ENCODE results near the gene RRAGD.

Gene RRAGD

DNA sequence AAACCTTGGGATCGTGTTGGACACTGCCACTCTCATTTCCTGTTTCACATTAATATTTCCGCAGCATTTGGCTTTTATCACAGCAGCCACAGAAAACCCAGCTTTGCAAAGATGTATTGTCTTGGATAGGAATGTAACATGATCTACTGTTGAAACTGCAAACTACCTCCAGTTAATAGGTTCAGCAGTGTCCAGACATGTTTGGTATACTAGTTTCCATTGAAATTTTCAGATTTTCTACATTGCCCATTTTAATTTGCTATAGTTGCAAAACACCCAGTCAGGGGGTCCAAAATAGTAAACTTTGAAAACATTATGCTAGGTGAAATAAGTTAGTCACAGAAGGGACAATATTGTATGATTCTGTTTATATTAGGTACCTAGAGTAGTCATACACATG is 24.2 kb upstream of the RRAGD start:
- H3K36me3 ChIP-seq (ENCODE audit: control insufficient read depth in 2 of 2, insufficient read depth in 1 of 2, low read length in 2 of 2): no peaks in the 10 kb centered on the region
- POLR2A ChIA-PET: no interaction called here
- no peak overlapping the region for H3K4me3 ChIP-seq (ENCODE audit: low read depth, low read length)
- peaks cover 24% of the 10 kb centered on the region for H3K4me1 ChIP-seq (ENCODE audit: control insufficient read depth, insufficient read depth, low read length)
- no peaks in the 10 kb centered on the region for H3K9me3 ChIP-seq (ENCODE audit: control insufficient read depth, insufficient read depth, low read depth, low read length)
- CTCF ChIA-PET: interaction anchor here (0.8 to 2.2 kb wide), 6 partner anchors 64 to 202 kb away, joined by 3 to 8 read pairs (median 4); partner anchors contain the start of gene LYRM2
- no peak overlapping the region for H3K27ac ChIP-seq (ENCODE audit: extremely low read depth, low read depth, low read length)
- TF ChIP-seq, protein P1, sequence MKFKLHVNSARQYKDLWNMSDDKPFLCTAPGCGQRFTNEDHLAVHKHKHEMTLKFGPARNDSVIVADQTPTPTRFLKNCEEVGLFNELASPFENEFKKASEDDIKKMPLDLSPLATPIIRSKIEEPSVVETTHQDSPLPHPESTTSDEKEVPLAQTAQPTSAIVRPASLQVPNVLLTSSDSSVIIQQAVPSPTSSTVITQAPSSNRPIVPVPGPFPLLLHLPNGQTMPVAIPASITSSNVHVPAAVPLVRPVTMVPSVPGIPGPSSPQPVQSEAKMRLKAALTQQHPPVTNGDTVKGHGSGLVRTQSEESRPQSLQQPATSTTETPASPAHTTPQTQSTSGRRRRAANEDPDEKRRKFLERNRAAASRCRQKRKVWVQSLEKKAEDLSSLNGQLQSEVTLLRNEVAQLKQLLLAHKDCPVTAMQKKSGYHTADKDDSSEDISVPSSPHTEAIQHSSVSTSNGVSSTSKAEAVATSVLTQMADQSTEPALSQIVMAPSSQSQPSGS (tag by site-specific recombination; IDR thresholded peaks at IDR 0.05; ENCODE audit: low read depth): no peak
- TF ChIP-seq ZBTB17 (tag by site-specific recombination; IDR thresholded peaks at IDR 0.05) (0 out of 2 replicates have a peak, but pooled peaks have one; percentile 16), ZNF366 (tag by site-specific recombination; conservative IDR thresholded peaks at IDR 0.05) (no peak), ZFP69B (tag by site-specific recombination; IDR thresholded peaks at IDR 0.05) (peak; percentile 83), GLIS1 (tag by site-specific recombination; IDR thresholded peaks at IDR 0.05) (no peak), ZNF394 (tag by site-specific recombination; IDR thresholded peaks at IDR 0.05; ENCODE audit: borderline replicate concordance) (no peak), ZNF600 (tag by site-specific recombination; IDR thresholded peaks at IDR 0.05) (peak; percentile 51; the same call in 1 of the 2 replicates), ZNF16 (tag by site-specific recombination; IDR thresholded peaks at IDR 0.05; ENCODE audit: low read depth) (no peak), ZNF354C (tag by site-specific recombination; IDR thresholded peaks at IDR 0.05; ENCODE audit: borderline replicate concordance, low read depth) (no peak), ZNF629 (tag by site-specific recombination; IDR thresholded peaks at IDR 0.05) (no peak), ZNF623 (tag by site-specific recombination; IDR thresholded peaks at IDR 0.05) (no peak), ZNF660 (tag by site-specific recombination; IDR thresholded peaks at IDR 0.05) (0 out of 2 replicates have a peak, but pooled peaks have one; percentile 22), ZNF561 (tag by site-specific recombination; IDR thresholded peaks at IDR 0.05; ENCODE audit: borderline replicate concordance) (no peak), ZNF214 (tag by site-specific recombination; IDR thresholded peaks at IDR 0.05; ENCODE audit: borderline replicate concordance) (no peak), ZNF558 (tag by site-specific recombination; IDR thresholded peaks at IDR 0.05) (0 out of 2 replicates have a peak, but pooled peaks have one; percentile 25), ZNF10 (tag by site-specific recombination; IDR thresholded peaks at IDR 0.05) (no peak), ZNF133 (tag by site-specific recombination; IDR thresholded peaks at IDR 0.05) (no peak), ZNF791 (tag by site-specific recombination; IDR thresholded peaks at IDR 0.05) (0 out of 2 replicates have a peak, but pooled peaks have one; percentile 84), ZNF157 (tag by site-specific recombination; IDR thresholded peaks at IDR 0.05) (peak; percentile 87)
- TF ChIP-seq, protein P2, sequence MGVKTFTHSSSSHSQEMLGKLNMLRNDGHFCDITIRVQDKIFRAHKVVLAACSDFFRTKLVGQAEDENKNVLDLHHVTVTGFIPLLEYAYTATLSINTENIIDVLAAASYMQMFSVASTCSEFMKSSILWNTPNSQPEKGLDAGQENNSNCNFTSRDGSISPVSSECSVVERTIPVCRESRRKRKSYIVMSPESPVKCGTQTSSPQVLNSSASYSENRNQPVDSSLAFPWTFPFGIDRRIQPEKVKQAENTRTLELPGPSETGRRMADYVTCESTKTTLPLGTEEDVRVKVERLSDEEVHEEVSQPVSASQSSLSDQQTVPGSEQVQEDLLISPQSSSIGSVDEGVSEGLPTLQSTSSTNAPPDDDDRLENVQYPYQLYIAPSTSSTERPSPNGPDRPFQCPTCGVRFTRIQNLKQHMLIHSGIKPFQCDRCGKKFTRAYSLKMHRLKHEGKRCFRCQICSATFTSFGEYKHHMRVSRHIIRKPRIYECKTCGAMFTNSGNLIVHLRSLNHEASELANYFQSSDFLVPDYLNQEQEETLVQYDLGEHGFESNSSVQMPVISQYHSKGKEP (tag by site-specific recombination; IDR thresholded peaks at IDR 0.05): peak; percentile 67
- TF ChIP-seq, protein P3, sequence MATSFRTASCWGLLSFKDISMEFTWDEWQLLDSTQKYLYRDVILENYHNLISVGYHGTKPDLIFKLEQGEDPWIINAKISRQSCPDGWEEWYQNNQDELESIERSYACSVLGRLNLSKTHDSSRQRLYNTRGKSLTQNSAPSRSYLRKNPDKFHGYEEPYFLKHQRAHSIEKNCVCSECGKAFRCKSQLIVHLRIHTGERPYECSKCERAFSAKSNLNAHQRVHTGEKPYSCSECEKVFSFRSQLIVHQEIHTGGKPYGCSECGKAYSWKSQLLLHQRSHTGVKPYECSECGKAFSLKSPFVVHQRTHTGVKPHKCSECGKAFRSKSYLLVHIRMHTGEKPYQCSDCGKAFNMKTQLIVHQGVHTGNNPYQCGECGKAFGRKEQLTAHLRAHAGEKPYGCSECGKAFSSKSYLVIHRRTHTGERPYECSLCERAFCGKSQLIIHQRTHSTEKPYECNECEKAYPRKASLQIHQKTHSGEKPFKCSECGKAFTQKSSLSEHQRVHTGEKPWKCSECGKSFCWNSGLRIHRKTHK (tag by site-specific recombination; IDR thresholded peaks at IDR 0.05): no peak
- TF ChIP-seq, protein P4, sequence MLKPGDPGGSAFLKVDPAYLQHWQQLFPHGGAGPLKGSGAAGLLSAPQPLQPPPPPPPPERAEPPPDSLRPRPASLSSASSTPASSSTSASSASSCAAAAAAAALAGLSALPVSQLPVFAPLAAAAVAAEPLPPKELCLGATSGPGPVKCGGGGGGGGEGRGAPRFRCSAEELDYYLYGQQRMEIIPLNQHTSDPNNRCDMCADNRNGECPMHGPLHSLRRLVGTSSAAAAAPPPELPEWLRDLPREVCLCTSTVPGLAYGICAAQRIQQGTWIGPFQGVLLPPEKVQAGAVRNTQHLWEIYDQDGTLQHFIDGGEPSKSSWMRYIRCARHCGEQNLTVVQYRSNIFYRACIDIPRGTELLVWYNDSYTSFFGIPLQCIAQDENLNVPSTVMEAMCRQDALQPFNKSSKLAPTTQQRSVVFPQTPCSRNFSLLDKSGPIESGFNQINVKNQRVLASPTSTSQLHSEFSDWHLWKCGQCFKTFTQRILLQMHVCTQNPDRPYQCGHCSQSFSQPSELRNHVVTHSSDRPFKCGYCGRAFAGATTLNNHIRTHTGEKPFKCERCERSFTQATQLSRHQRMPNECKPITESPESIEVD (tag by site-specific recombination; IDR thresholded peaks at IDR 0.05): peak; percentile 91
- TF ChIP-seq, protein P5, sequence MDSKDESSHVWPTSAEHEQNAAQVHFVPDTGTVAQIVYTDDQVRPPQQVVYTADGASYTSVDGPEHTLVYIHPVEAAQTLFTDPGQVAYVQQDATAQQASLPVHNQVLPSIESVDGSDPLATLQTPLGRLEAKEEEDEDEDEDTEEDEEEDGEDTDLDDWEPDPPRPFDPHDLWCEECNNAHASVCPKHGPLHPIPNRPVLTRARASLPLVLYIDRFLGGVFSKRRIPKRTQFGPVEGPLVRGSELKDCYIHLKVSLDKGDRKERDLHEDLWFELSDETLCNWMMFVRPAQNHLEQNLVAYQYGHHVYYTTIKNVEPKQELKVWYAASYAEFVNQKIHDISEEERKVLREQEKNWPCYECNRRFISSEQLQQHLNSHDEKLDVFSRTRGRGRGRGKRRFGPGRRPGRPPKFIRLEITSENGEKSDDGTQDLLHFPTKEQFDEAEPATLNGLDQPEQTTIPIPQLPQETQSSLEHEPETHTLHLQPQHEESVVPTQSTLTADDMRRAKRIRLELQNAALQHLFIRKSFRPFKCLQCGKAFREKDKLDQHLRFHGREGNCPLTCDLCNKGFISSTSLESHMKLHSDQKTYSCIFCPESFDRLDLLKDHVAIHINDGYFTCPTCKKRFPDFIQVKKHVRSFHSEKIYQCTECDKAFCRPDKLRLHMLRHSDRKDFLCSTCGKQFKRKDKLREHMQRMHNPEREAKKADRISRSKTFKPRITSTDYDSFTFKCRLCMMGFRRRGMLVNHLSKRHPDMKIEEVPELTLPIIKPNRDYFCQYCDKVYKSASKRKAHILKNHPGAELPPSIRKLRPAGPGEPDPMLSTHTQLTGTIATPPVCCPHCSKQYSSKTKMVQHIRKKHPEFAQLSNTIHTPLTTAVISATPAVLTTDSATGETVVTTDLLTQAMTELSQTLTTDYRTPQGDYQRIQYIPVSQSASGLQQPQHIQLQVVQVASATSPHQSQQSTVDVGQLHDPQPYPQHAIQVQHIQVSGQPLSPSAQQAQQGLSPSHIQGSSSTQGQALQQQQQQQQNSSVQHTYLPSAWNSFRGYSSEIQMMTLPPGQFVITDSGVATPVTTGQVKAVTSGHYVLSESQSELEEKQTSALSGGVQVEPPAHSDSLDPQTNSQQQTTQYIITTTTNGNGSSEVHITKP (tag by site-specific recombination; IDR thresholded peaks at IDR 0.05): peak; percentile 80
- TF ChIP-seq, protein P6, sequence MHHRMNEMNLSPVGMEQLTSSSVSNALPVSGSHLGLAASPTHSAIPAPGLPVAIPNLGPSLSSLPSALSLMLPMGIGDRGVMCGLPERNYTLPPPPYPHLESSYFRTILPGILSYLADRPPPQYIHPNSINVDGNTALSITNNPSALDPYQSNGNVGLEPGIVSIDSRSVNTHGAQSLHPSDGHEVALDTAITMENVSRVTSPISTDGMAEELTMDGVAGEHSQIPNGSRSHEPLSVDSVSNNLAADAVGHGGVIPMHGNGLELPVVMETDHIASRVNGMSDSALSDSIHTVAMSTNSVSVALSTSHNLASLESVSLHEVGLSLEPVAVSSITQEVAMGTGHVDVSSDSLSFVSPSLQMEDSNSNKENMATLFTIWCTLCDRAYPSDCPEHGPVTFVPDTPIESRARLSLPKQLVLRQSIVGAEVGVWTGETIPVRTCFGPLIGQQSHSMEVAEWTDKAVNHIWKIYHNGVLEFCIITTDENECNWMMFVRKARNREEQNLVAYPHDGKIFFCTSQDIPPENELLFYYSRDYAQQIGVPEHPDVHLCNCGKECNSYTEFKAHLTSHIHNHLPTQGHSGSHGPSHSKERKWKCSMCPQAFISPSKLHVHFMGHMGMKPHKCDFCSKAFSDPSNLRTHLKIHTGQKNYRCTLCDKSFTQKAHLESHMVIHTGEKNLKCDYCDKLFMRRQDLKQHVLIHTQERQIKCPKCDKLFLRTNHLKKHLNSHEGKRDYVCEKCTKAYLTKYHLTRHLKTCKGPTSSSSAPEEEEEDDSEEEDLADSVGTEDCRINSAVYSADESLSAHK (tag by site-specific recombination; IDR thresholded peaks at IDR 0.05): peak; percentile 51; the same call in 1 of the 2 replicates
